ENCODE results near the gene C6orf136.

Gene C6orf136

DNA sequence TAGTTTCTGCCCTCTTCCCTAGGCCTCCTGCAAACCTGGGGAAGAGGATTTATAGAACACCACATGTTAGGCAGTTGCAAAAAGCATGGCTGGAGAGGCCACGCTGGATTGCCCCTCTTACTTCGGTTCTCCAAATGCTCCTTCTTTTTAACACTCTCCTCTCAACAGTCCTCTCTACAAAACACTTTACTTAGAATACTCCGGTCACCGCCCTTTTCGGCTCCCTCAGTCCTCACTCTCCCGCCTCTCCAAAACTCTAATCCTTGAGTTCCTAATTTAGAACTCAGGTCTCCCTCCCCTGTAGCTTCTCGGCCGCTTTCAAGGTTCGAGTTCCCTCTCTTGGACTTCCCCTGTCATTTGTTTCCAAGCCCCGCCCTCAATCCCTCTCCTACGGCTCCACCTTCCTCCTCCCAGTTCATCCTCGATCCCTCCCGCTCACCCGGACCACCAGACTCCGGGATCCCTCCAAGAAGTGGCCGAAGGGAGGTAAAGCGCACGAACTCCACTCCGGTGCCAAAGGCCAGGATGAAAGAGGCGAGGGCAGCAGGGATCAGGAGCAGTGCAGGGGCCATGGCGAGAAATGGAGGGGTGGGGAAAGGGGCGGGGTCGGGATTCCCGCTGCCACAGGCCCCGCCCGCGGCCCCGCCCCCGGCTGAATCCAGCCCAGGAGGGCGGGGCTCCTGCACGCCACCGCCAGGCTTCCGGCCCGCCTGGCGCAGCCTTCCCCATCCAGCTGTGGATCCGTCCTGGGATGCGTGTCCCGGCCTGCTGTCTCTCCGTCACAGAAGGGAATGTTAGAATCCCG, 43.7 kb downstream of the C6orf136 start, which contains the start of gene NRM:
Gene NRM, minus strand, starts transcription at position 582 of the 805 bp plus-strand sequence. Its CDS starts 10 bp downstream, at position 572.
- peaks cover 16% of the 10 kb centered on the region for H3K36me3 ChIP-seq (ENCODE audit: insufficient read depth, insufficient read length, low read length)
- DNase-seq (ENCODE audit: low read depth, low spot score): peak; percentile 63
- H3K9me3 ChIP-seq (ENCODE audit: insufficient read depth, low read length): no peaks in the 10 kb centered on the region
- no peak for TF ChIP-seq SUZ12 (IDR thresholded peaks at IDR 0.05; ENCODE audit: extremely low read depth, insufficient read depth, insufficient read length)
- TF ChIP-seq YY1 (IDR thresholded peaks at IDR 0.05; ENCODE audit: insufficient read depth, insufficient read length): no peak
- no peak for TF ChIP-seq ZNF274 (IDR thresholded peaks at IDR 0.05; ENCODE audit: low read depth, low read length)
- peak within 1 kb of the TSS; percentile 87 for H3K9ac ChIP-seq (ENCODE audit: insufficient read length, low read depth)
- peak within 1 kb of the TSS; percentile 63 for H3K4me3 ChIP-seq (ENCODE audit: insufficient read length, low read depth)
- no peaks in the 10 kb centered on the region for H3K27me3 ChIP-seq (ENCODE audit: insufficient read depth, insufficient read length)
- peaks cover 8% of the 10 kb centered on the region for H3K4me1 ChIP-seq (ENCODE audit: insufficient read depth, insufficient read length)

DNA sequence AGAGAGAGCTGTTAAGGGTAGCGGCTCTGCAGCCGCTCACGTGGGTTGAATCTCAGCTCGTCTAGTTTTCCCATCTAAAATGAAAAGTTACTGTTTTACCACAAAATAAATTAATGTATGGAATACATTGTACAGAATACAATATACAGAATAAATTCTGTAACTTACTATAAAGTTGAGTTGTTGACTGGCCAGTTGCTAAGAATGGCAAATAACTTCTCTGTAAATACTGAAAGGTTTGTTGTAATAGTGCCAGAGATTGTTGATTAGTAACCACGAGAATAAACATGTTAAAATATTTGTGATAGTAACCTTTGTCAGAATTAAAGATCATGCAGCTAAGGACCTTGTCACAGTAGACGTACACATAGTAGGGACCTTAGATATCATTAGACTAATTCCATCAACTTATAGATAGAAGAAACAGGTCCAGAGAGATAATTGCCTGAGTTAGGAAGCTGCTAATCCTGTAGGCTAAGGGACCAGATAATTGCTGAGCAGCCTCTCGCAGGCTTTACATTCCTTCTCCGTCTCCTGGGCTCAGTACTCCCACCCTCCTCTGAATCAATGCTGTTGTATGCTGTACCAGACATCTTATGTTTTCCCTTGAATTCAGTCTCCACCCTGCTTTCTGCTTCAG, 44.4 kb downstream of the C6orf136 start:
- DNase-seq (ENCODE audit: low read depth, low spot score): no peak
- peak overlapping the region; percentile 57 for H3K9ac ChIP-seq (ENCODE audit: insufficient read length, low read depth)
- peaks cover 8% of the 10 kb centered on the region for H3K4me1 ChIP-seq (ENCODE audit: insufficient read depth, insufficient read length)
- no peak for TF ChIP-seq SUZ12 (IDR thresholded peaks at IDR 0.05; ENCODE audit: extremely low read depth, insufficient read depth, insufficient read length)
- TF ChIP-seq YY1 (IDR thresholded peaks at IDR 0.05; ENCODE audit: insufficient read depth, insufficient read length): no peak
- no peak for TF ChIP-seq ZNF274 (IDR thresholded peaks at IDR 0.05; ENCODE audit: low read depth, low read length)
- peak overlapping the region; percentile 16 for H3K4me3 ChIP-seq (ENCODE audit: insufficient read length, low read depth)
- H3K36me3 ChIP-seq (ENCODE audit: insufficient read depth, insufficient read length, low read length): peaks cover 14% of the 10 kb centered on the region
- no peaks in the 10 kb centered on the region for H3K27me3 ChIP-seq (ENCODE audit: insufficient read depth, insufficient read length)
- H3K9me3 ChIP-seq (ENCODE audit: insufficient read depth, low read length): no peaks in the 10 kb centered on the region

DNA sequence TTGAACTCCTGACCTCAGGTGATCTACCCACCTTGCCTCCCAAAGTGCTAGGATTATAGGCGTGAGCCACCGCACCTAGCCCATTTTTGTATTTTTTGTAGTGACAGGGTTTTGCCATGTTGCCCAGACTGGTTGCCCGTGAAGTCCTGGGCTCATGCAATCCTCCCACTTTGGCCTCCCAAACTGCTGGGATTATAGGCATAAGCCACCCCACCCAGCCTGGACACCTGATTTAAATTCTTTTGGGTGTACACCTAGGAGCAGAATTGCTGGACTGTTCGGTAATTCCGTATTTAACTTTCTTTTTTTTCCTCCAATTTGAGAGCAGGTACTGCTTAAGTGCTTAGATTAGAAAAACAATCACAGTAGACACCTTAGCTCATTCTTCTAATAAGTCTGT, 49.5 kb downstream of the C6orf136 start:
- Histone ChIP-seq H3K4me1 (ENCODE audit: insufficient read depth, insufficient read length) (no peaks in the 10 kb centered on the region), H3K9me3 (ENCODE audit: insufficient read depth, low read length) (no peaks in the 10 kb centered on the region), H3K36me3 (ENCODE audit: insufficient read depth, insufficient read length, low read length) (peaks cover 19% of the 10 kb centered on the region), H3K4me3 (ENCODE audit: insufficient read length, low read depth) (no peak overlapping the region), H3K27me3 (ENCODE audit: insufficient read depth, insufficient read length) (no peaks in the 10 kb centered on the region), H3K9ac (ENCODE audit: insufficient read length, low read depth) (no peak overlapping the region)
- TF ChIP-seq SUZ12 (IDR thresholded peaks at IDR 0.05; ENCODE audit: extremely low read depth, insufficient read depth, insufficient read length) (no peak), YY1 (IDR thresholded peaks at IDR 0.05; ENCODE audit: insufficient read depth, insufficient read length) (no peak), ZNF274 (IDR thresholded peaks at IDR 0.05; ENCODE audit: low read depth, low read length) (no peak)
- no peak for DNase-seq (ENCODE audit: low read depth, low spot score)

DNA sequence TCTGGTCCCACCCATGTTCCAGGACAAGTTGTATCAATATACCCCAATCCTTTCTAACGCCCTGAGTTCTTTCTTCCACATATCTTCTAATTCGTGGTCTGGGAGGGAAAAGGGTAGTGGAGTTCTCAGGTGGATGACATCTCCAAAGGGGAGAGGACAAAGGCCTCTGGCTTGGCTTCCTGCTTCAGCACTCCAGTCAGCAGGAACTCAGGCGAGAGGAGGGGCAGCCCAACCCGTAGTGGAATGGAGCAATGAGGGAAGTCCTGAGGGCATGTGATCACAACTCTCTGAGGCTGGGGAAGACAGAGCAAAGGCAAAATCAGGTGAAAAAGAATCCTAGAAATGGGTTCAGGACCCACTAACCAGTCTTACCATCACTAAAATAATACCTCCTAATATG, 53.4 kb downstream of the C6orf136 start:
- no peak for DNase-seq (ENCODE audit: low read depth, low spot score)
- Histone ChIP-seq H3K4me1 (ENCODE audit: insufficient read depth, insufficient read length) (no peaks in the 10 kb centered on the region), H3K9me3 (ENCODE audit: insufficient read depth, low read length) (no peaks in the 10 kb centered on the region), H3K36me3 (ENCODE audit: insufficient read depth, insufficient read length, low read length) (peaks cover 55% of the 10 kb centered on the region), H3K4me3 (ENCODE audit: insufficient read length, low read depth) (no peak overlapping the region), H3K27me3 (ENCODE audit: insufficient read depth, insufficient read length) (no peaks in the 10 kb centered on the region), H3K9ac (ENCODE audit: insufficient read length, low read depth) (no peak overlapping the region)
- no peak for TF ChIP-seq YY1 (IDR thresholded peaks at IDR 0.05; ENCODE audit: insufficient read depth, insufficient read length)
